ENCODE data around the gene PPP1R3G. TPM values are rescaled to one million over a fixed set of nuclear protein-coding genes. Genes with fewer than 3 reads are reported as not detected.
"Not testable (repeated sequence)": the region's sequence is repeated elsewhere in the genome, so short reads cannot be mapped to it uniquely, and the experiment has no call there.

The PPP1R3G gene
- total RNA-seq, 1 experiment from 2014 or later, result 0.14 TPM

DNA sequence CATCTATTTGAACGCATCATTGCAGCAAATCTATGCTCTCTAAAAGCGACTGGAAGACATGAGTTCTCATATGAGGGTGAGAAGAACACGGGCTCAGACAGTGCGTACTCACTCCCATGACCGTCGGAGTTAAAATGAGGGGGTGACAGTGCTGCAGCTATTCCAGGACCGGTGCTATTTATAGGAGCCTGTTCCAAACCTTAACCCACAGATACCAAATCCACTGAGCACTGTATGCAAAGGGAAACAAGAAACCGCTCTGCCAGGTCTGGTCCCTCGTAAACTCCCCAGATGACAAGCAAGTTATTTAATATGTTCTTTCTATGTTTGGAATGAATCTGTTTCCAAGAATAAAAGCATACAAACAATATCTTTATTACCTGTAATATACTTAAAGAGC lies 22.9 kb downstream of the PPP1R3G start:
- no peak for DNase-seq (ENCODE audit: low read depth)
- in situ Hi-C loops (cut with HindIII; ENCODE audit: low pct_unique_long_range_greater_than_20kb, low sequenced_read_pairs), result no loop called here

DNA sequence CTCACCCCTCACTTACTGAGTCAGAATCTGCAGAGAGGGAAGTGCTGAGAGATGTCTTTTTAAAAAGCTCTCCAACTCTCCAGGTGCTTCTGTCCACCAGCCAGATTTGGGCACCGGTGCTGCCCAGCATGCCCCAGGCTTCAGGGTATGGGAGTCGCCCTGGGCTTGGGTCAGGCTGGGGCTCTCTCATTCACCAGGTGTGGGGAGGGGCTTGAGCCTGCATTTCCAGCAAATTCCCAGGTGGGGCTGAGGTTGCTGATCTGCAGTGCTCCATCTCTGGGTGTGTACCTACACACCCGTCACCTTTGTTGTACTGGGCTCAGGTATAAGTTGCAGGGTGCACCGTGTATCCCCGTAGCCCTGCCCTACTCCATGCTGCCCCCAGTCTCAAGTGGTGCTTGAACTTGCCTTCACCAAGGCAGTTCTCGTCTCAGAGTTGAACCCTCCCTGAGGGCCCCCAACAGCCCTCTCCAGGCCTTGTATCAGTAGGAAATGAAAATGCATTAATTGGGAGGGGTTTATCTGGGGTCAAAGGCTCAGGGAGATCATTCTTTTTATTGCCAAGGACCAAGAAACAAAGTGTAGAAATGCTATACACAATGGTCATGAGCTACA lies 23.5 kb downstream of the PPP1R3G start:
- in situ Hi-C loops (cut with HindIII; ENCODE audit: low pct_unique_long_range_greater_than_20kb, low sequenced_read_pairs), result no loop called here
- DNase-seq (ENCODE audit: low read depth), result no peak

DNA sequence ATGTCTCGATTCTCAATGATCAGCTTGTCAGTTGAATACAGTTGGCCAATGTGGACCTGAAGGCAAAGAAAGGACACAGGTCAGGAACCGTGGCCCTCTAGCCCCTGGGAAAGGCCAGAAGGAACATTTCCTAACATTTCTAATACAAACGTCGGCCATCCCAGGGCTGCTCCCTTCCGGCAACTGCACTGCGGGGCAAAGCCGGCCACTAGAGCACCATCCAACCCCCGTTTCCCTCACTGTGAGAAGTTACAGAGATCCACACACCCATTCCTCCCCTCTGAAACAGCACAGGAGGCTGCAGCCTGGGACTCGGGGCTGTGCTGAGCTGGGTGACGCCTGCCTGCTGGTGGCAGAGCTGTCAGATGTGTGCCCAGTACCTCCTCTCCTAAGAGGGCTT lies 24.3 kb downstream of the PPP1R3G start:
- in situ Hi-C loops (cut with HindIII; ENCODE audit: low pct_unique_long_range_greater_than_20kb, low sequenced_read_pairs), result no loop called here
- DNase-seq (ENCODE audit: low read depth), result no peak

DNA sequence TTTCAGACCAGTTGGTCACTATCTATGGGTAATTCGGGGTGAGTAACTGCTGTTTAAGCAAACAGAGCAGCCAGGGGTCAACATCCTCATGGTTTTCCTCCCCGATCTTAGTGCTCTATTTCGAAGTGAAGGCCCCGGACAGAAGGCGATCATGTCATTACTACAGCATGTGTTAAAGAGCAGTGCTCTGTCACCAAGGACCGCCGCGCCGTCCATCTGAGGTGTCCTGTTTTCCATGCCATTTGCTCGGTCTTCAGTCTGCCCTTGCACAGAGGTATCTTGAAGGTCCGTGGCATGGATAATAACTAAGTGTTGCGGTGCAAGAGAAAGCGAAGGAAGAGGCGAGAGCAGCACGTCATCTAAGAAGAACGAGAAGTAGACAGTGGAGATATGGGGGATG lies 25.1 kb downstream of the PPP1R3G start:
- in situ Hi-C loops (cut with HindIII; ENCODE audit: low pct_unique_long_range_greater_than_20kb, low sequenced_read_pairs), result no loop called here
- DNase-seq (ENCODE audit: low read depth), result no peak

DNA sequence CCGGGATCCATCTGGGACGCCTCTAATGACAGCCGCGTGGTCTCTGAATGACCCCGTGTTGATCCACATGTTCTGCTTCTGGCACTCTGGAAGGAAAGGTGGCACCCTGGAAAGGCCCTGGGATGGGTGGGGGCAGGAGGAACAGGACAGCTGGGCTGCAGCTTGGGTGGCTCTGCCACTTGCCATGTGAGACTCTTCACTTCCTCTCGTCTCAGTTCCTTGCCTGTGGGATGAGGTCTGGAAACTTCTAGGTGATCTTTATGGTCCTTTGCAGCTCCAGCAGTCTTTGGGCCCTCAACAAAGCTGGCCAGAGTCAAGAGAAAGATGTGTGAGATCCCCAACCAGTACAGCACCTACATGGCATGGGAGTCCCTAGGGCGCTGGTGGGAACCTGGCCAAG lies 26.5 kb downstream of the PPP1R3G start:
- no peak for DNase-seq (ENCODE audit: low read depth)
- in situ Hi-C loops (cut with HindIII; ENCODE audit: low pct_unique_long_range_greater_than_20kb, low sequenced_read_pairs), result no loop called here

DNA sequence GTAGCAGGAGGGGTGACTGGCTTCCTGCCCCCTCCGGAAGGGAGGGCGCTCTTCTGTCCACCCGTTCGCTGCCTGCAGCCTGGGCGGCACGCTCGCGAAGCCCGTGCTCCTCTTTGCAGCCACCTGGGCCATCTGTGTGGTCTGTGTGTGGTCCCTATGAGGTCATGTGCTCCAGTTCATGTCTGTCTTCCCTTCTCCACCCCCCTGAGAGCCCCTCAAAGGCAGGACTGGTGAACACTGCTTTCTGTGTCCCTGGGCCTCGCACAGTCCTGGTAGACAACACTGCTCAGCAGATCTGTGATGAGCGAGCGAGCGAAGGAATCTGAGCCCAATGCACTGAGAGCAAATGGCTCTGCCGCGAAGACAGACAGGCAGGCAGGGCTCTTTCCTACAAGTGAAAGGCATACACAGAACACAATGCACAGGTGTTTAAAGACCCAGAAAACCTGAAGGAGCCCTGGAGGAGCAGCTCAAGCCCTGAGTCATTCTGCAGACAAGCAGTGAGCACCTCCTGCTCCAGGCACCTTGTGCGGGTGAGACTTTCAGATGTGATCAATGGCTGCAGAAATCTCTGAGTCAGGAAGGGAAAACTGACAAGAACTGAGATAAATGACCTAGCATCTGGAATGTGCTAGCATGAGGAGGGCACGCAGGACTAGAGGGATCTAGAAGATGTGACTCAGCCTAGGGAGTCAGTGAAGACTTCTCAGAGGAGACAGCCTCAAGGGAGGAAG lies 27.1 kb downstream of the PPP1R3G start:
- in situ Hi-C loops (cut with HindIII; ENCODE audit: low pct_unique_long_range_greater_than_20kb, low sequenced_read_pairs), result no loop called here
- DNase-seq (ENCODE audit: low read depth), result no peak

DNA sequence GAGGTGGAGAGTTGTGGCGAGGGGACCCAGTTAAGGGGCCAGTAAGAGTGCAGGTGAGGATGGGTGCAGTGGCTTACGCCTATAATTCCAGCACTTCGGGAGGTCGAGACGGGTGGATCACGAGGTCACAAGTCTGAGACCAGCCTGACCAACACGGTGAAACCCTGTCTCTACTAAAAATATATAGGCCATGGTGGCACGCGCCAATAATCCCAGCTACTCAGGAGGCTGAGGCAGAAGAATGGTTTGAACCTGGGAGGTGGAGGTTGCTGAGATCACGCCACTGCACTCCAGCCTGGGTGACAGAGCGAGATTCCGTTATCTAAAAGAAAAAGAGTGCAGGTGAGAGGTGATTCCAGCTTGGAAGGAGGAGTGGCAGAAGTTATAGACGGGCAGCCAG lies 28.0 kb downstream of the PPP1R3G start:
- DNase-seq (ENCODE audit: low read depth), result no peak
- in situ Hi-C loops (cut with HindIII; ENCODE audit: low pct_unique_long_range_greater_than_20kb, low sequenced_read_pairs), result no loop called here

DNA sequence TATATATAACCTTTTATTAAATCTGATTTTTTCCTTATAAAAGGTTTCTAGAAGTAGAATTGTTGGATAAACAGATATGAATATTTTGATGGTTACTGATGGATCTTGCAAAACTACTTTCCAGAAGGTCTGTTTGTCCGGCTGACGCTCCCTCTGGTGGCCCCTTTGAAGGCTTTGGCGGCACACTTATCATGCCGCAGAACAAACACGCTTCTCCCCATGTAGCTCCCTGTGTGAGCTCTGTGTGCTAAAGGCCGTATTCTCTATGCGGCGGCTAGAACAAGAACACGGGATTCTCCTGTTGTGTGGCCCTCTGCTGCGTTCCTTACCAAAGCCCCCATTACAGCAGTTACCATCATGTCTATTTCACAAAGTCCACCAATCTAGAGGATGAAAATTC lies 30.0 kb downstream of the PPP1R3G start:
- in situ Hi-C loops (cut with HindIII; ENCODE audit: low pct_unique_long_range_greater_than_20kb, low sequenced_read_pairs), result no loop called here
- no peak for DNase-seq (ENCODE audit: low read depth)

DNA sequence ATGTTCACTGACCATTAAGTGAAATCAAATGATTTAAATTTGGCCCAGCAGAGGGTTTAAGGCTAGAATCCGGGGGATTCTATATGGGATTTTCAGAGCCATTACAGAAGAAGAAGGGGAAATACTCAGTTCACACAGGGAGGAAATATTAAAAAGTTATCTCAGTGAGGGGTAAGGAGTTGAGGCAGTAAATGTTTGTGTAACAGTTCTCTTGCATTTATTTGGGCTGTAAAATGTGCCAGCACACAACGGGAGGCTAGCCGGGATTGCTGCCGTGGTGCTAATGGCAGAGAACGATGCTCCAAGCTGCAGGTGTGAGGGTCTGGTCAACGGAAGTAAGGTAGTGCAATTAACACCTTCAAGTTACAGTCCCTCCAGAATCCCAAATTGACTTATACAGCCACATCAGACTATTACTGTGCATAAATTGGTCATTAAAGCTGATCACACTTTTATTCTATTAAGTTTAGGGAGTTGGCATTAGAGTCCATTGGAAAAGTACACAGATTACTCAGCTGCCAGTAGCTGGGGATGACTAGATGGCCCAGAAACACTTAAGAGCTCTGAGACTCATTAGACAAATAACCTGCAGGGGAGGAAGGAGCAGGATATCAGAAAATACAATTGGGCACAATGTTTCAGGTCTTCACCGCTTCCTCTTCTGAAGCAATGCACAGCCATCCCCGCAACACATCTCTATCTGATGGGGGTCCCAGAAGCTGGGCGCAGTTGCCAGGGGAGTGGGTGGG lies 31.3 kb downstream of the PPP1R3G start:
- in situ Hi-C loops (cut with HindIII; ENCODE audit: low pct_unique_long_range_greater_than_20kb, low sequenced_read_pairs), result no loop called here

DNA sequence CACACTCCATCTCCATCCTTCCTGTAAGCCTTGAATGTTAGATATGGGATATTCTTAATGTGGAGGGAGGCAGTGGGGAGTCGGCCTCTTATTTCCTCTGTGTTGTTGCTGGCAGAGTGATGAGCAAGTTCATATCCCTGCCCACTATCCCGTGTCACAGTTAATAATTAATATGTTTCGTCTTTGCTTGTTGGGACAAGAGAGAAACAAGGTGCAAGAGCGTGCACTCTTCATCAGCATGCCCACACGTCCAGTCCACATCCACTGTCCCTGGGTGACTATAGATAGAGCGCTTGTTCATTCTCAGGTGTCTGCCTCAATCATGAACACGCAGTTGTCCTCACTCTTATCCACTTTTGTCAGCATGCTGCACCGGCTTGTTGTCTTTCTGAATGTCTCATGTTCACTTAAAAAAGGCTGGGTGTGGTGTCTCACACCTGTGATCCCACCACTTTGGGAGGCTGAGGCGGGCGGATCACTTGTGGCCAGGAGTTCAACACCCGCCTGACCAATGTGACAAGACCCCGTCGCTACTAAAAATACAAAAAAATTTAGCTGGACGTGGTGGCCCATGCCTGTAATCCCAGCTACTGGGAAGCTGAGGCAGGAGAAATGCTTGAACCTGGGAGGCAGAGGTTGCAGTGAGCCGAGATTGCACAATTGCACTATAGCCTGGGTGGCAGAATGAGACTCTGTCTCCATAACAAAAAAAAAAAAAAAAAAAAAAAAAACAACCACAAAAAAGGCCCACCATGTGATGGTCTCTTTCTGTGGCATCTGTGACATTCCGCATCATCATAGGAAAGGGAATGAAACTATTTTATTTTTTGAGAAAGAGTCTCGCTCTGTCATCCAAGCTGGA lies 34.2 kb downstream of the PPP1R3G start:
- peak; percentile 73 for DNase-seq (ENCODE audit: low read depth)
- in situ Hi-C loops (cut with HindIII; ENCODE audit: low pct_unique_long_range_greater_than_20kb, low sequenced_read_pairs), result no loop called here

More for the DNA sequence above, 31.3 kb downstream of the PPP1R3G start:
- no peak for DNase-seq (ENCODE audit: low read depth)

DNA sequence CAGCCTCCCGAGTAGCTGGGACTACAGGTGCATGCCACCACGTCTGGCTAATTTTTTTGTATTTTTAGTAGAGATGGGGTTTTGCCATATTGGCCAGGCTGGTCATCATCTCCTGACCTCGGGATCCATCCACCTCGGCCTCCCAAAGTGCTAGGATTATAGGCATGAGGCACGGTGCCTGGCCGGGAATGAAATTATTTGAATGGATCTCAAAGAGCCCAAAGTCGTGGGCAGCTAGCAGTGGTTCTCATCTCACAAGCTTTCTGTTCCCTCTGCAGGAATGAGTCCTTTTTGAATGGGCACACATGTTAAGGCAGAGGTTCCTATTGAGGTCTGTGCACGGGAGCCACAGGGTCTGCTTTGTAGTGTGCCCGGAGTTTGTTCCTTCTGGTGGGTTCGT lies 34.9 kb downstream of the PPP1R3G start:
- no peak for DNase-seq (ENCODE audit: low read depth)
- in situ Hi-C loops (cut with HindIII; ENCODE audit: low pct_unique_long_range_greater_than_20kb, low sequenced_read_pairs), result no loop called here

DNA sequence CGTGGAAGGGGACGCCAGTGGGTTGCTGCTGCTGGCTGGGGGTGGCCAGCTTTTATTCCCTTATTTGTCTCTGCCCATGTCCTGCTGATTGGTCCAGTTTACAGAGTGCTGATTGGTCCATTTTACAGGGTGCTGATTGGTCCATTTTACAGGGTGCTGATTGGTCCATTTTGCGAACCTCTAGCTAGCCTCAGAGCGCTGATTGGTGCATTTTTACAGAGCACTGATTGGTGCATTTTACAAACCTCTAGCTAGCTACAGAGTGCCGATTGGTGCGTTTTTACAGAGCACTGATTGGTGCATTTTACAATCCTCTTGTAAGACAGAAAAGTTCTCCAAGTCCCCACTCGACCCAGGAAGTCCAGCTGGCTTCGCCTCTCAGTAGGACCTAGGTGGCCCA lies 35.4 kb downstream of the PPP1R3G start:
- DNase-seq (ENCODE audit: low read depth); in situ Hi-C loops (cut with HindIII; ENCODE audit: low pct_unique_long_range_greater_than_20kb, low sequenced_read_pairs): not testable (repeated sequence)

DNA sequence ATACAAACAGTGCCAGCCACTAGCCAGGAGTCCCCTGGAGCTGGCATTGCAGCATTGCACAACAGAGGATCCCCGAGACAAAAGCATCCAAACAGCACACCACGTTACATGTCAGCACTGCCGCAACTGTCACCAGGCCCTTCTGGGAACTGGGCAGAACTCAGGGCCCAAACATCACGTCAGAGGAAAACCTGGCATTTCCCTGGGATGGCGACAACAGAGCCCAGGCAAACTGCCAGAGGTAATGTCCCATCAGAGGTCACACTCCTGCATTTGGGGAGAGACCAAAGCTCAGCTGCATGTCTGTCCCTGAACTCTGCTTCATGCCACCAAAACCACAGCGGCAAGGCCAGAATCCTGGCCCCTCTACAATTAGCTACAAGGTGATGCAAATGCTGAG lies 36.3 kb downstream of the PPP1R3G start:
- in situ Hi-C loops (cut with HindIII; ENCODE audit: low pct_unique_long_range_greater_than_20kb, low sequenced_read_pairs), result no loop called here
- DNase-seq (ENCODE audit: low read depth), result no peak

DNA sequence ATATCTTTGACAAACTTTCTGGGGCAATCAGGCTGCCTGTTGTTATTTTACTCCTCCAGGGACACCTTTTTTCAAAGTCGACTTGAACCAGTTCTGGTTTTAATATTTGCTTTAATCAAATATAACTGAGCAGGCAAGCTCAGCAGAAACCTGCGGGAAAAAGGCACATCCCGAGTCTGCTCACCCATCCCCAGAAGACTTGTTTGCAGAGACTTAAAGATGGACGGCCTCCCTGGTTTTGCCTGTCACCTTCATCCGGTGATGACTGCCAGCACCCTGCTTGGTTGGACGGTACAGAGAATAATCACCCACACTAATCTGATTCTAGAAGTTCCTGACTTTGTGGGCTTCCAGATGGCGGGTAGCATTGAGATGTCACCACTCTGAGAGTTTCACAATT lies 36.8 kb downstream of the PPP1R3G start:
- no peak for DNase-seq (ENCODE audit: low read depth)
- in situ Hi-C loops (cut with HindIII; ENCODE audit: low pct_unique_long_range_greater_than_20kb, low sequenced_read_pairs), result no loop called here

DNA sequence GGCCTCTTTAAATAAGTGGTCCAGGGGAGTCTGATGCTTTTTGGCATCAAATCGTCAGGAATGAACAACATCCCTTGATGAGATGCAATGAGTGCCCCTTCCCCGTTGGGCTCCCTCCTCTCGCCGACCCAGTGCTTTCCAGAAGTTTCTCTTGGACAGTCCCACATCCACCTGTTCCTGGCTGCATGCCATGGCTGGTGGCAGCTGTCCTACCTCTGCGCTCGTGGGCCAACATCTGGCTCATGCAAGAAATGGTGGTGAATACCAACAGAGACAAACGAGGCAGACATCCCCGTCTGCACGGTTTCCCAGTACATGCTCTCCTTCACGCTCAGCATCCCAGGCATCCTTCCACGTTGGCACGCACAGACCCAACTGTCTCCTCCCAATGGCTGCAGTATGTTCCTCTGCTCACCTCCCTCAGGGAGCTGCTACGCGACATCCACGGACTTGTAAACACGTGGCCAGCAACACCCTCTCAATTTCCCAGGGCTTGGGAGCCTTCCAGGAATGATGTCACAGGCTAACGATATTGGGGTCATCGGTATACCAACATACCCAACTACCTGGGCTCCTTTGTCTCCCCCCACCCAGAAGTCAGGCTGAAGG lies 37.5 kb downstream of the PPP1R3G start:
- DNase-seq (ENCODE audit: low read depth), result no peak
- in situ Hi-C loops (cut with HindIII; ENCODE audit: low pct_unique_long_range_greater_than_20kb, low sequenced_read_pairs), result no loop called here

DNA sequence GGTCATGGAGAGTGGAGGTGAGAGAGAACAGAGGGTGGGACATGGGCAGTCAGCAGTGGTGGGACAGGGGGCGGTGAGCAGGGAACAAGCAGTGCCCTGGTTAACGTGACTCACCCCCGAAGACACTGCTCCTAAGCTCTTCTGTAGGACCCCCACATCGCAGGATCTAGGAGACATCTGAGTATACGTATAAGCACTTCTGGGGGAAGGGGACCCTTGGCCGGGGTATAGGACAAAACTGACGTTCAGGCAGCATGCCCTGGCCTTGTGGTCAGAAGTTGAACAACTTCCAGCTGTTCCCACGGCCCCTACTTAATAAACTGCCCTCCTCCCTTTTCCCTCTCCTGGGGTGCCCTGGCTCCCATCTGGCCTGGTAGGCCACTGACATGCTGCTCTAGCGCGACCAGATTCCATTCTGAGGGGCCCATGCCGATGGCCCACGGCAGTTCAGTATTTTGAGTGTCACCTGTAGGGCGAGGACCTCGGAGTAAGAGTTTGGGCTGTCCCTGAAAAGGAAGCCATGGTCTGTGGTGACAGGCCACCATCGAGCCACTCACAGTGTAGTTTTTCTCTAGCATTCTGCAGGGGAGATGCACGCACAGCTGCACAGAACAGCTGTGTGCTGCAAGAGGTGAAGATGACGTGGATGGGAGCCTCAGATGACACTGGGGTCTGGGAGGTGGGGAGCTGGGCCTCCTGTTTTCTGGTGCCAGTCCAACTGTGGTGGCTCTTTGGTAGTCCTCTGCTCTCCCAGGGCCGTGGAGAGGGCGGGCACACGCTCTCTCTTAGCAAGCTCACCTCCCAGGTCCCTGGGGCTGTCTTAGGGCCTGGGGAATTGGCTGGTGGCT lies 38.4 kb downstream of the PPP1R3G start:
- DNase-seq (ENCODE audit: low read depth), result no peak
- in situ Hi-C loops (cut with HindIII; ENCODE audit: low pct_unique_long_range_greater_than_20kb, low sequenced_read_pairs), result no loop called here

DNA sequence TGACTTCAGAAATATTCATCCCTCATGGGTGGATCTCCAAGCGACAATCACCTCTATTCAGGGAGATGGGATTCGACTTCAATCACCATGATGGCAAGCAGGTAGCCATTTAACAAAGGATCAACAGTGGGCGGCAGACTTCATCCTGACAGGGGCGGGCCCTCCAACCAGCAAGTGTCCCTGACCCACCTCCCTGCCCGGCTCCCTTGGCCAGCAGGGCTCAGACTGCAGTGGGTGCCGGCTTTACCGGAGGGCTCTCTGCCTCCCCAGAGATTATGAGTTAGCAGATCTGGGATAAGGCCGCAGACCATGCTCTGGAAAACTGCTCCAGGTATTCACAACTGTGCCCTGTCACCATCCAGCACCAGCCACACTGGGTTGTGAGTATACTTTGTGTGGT lies 39.4 kb downstream of the PPP1R3G start:
- in situ Hi-C loops (cut with HindIII; ENCODE audit: low pct_unique_long_range_greater_than_20kb, low sequenced_read_pairs), result no loop called here

More for the DNA sequence above, 39.4 kb downstream of the PPP1R3G start:
- DNase-seq (ENCODE audit: low read depth), result no peak

Data from Caki2 (cell line).